ENCODE results near the gene GPX4.

DNA sequence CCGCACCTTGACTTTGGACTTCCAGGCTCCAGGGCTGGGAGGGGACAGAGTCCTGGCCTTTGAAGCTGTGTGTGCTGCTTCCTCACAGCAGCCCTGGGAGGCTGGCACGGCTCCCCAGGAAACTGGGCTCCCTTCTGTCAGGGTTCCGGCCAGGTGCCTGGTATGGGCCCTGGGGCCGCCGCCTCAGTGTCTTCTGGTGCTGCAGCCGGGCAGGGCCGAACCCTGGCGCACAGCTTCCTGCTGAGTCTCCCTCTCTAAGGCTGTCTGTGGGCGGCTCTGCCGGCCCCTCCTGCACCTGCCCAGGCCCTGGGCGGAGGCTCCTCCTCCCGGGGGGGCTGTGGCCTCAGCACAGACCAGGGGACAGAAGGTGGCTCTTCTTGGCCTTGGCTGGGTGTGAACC is 32.4 kb downstream of the GPX4 start:
- TF ChIP-seq GTF2F1 (IDR thresholded peaks at IDR 0.05; ENCODE audit: low read depth, low read length) (no peak), NR3C1 (CRISPR knock-in tag; IDR thresholded peaks at IDR 0.05) (no peak), NRF1 (conservative IDR thresholded peaks at IDR 0.05 in 1 of 2, IDR thresholded peaks at IDR 0.05 in 1 of 2) (no peak), PHF21A (IDR thresholded peaks at IDR 0.05; ENCODE audit: borderline replicate concordance, low read depth) (no peak)
